Measurements from ENCODE around the gene ZNF335.

DNA sequence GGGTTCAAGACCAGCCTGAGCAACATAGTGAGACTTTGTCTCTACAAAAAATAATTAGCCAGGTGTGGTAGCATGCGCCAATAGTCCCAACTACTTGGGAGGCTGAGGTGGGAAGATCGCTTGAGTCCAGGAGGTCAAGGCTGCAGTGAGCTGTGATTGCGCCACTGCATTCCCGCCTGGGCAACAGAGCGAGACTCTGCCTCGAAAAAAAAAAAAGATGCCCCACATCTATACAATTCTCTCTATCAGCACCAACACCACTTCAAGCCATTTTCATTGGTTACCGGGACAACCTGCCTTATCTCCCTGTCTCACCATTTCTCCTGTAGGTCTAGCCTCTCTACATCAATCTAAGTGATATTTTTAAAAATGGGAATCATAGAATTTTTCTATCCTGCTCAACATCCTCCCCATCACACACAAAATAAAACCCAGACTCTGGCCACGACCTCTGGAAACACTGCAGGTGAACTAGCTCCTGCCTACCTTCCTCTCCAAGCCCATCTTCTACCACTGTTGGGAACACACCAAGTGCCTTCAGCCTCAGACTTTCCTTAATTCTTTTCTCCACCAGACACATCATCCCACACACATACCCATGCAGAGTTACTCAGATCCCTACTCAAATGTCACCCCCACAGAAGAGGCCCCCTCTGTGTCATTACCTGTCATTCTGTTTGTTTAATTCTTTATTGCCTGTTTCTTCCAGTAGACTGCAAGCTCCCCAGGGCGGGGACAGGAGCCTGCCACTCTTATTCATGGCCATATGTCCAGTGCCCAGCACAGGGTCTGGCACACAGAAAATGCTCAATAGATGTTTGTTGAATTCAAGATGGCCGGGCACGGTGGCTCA is 50.4 kb downstream of the ZNF335 start:
- TF ChIP-seq, protein P1, sequence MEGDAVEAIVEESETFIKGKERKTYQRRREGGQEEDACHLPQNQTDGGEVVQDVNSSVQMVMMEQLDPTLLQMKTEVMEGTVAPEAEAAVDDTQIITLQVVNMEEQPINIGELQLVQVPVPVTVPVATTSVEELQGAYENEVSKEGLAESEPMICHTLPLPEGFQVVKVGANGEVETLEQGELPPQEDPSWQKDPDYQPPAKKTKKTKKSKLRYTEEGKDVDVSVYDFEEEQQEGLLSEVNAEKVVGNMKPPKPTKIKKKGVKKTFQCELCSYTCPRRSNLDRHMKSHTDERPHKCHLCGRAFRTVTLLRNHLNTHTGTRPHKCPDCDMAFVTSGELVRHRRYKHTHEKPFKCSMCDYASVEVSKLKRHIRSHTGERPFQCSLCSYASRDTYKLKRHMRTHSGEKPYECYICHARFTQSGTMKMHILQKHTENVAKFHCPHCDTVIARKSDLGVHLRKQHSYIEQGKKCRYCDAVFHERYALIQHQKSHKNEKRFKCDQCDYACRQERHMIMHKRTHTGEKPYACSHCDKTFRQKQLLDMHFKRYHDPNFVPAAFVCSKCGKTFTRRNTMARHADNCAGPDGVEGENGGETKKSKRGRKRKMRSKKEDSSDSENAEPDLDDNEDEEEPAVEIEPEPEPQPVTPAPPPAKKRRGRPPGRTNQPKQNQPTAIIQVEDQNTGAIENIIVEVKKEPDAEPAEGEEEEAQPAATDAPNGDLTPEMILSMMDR (IDR thresholded peaks at IDR 0.05), result no peak
- no peak for TF ChIP-seq POLR2A (IDR thresholded peaks at IDR 0.05)
